Stimulated activated CD4-positive, alpha-beta T cell treated with anti-CD3 and anti-CD28 coated beads, Interleukin-2, amount 100 ng/mL, for 24 hours (primary cell): Measurements from ENCODE around the gene COBL.
A peak's percentile ranks its signal among the peaks of the same experiment; 100 is the strongest.

ENCODE experiments used
- DNase-seq, 2 donors: peaks; one replicate each; pipeline ENCODE4 v3.0.0-alpha.2; 2020

The COBL gene

GRCh38 chr7:51175992-51176388 is 140.6 kb downstream of the COBL start:
- DNase-seq = no peak

- no peak for DNase-seq
These were observed 141.2 kb downstream of the COBL start for GRCh38 chr7:51175316-51175991.

GRCh38 chr7:51165337-51165736 is 151.3 kb downstream of the COBL start:
- DNase-seq = no peak

GRCh38 chr7:51162724-51163329 is 153.8 kb downstream of the COBL start:
- peak; percentile 75 to 79 for DNase-seq

GRCh38 chr7:51161937-51162336 is 154.7 kb downstream of the COBL start:
- no peak for DNase-seq

GRCh38 chr7:51160990-51161615 is 155.5 kb downstream of the COBL start:
- peak; percentile 57 to 64 for DNase-seq

- DNase-seq = no peak
These were observed 156.2 kb downstream of the COBL start for GRCh38 chr7:51160411-51160810.

- DNase-seq = no peak
These were observed 157.7 kb downstream of the COBL start for GRCh38 chr7:51158742-51159445.

- no peak for DNase-seq
These were observed 158.4 kb downstream of the COBL start for GRCh38 chr7:51158211-51158610.

- no peak for DNase-seq
These were observed 162.4 kb downstream of the COBL start for GRCh38 chr7:51154201-51154600.

- no peak for DNase-seq
These were observed 163.9 kb downstream of the COBL start for GRCh38 chr7:51152706-51153200.

GRCh38 chr7:51151455-51151854 is 165.2 kb downstream of the COBL start:
- DNase-seq = no peak

GRCh38 chr7:51150193-51150592 is 166.4 kb downstream of the COBL start:
- no peak for DNase-seq

- no peak for DNase-seq
These were observed 168.4 kb downstream of the COBL start for GRCh38 chr7:51148216-51148615.

GRCh38 chr7:51146816-51147586 is 169.6 kb downstream of the COBL start:
- no peak for DNase-seq

- DNase-seq = no peak
These were observed 172.4 kb downstream of the COBL start for GRCh38 chr7:51144178-51144577.

- DNase-seq = no peak
These were observed 173.7 kb downstream of the COBL start for GRCh38 chr7:51142741-51143385.

GRCh38 chr7:51141451-51142003 is 175.1 kb downstream of the COBL start:
- no peak for DNase-seq

- no peak for DNase-seq
These were observed 176.1 kb downstream of the COBL start for GRCh38 chr7:51140199-51141164.

GRCh38 chr7:51139796-51140195 is 176.8 kb downstream of the COBL start:
- no peak for DNase-seq
